Stimulated activated CD8-positive, alpha-beta memory T cell treated with anti-CD3 and anti-CD28 coated beads, Interleukin-12 subunit alpha, Interleukin-12 subunit beta, amount 100 ng/mL, for 4 hours (primary cell): ENCODE results near the gene BZW2.

Source experiments
- DNase-seq: peaks from one replicate; pipeline ENCODE4 v3.0.0-alpha.2; 2020; ENCODE audit warnings: low read depth

The BZW2 gene

GRCh38 chr7:16753932-16754855 lies 108.2 kb downstream of the BZW2 start:
- no peak for DNase-seq

GRCh38 chr7:16754856-16755317 lies 108.9 kb downstream of the BZW2 start:
- no peak for DNase-seq

GRCh38 chr7:16755397-16755796 lies 109.4 kb downstream of the BZW2 start:
- DNase-seq: no peak
